ENCODE results near the gene PACS2.

The PACS2 gene

GRCh38 chr14:105335735-105336476 is 21.4 kb downstream of the PACS2 start:
- H3K4me3 ChIP-seq (ENCODE audit: low read length): no peak overlapping the region
- no peaks in the 10 kb centered on the region for H3K36me3 ChIP-seq (ENCODE audit: insufficient read depth, low read depth, low read length)
- peaks cover 5% of the 10 kb centered on the region; the same call in 1 of the 2 replicates for H3K4me1 ChIP-seq (ENCODE audit: insufficient read depth, low read length)
- no peaks in the 10 kb centered on the region for H3K9me3 ChIP-seq (ENCODE audit: insufficient read depth, low read depth, low read length)
- no peak overlapping the region for H3K9ac ChIP-seq (ENCODE audit: low read depth, low read length)
- H3K27me3 ChIP-seq (ENCODE audit: insufficient read depth, low read length): no peaks in the 10 kb centered on the region
- H3K27ac ChIP-seq (ENCODE audit: low read length): no peak overlapping the region

- Histone ChIP-seq H3K27ac (ENCODE audit: low read length) (no peak overlapping the region), H3K27me3 (ENCODE audit: insufficient read depth, low read length) (no peaks in the 10 kb centered on the region), H3K4me3 (ENCODE audit: low read length) (no peak overlapping the region), H3K9ac (ENCODE audit: low read depth, low read length) (no peak overlapping the region), H3K4me1 (ENCODE audit: insufficient read depth, low read length) (peaks cover 3% of the 10 kb centered on the region; the same call in 1 of the 2 replicates), H3K9me3 (ENCODE audit: insufficient read depth, low read depth, low read length) (no peaks in the 10 kb centered on the region), H3K36me3 (ENCODE audit: insufficient read depth, low read depth, low read length) (no peaks in the 10 kb centered on the region)
Observed at GRCh38 chr14:105336477-105337287, 22.1 kb downstream of the PACS2 start.

GRCh38 chr14:105337433-105337832 is 22.9 kb downstream of the PACS2 start:
- no peaks in the 10 kb centered on the region for H3K9me3 ChIP-seq (ENCODE audit: insufficient read depth, low read depth, low read length)
- H3K27ac ChIP-seq (ENCODE audit: low read length): no peak overlapping the region
- H3K4me1 ChIP-seq (ENCODE audit: insufficient read depth, low read length): no peaks in the 10 kb centered on the region
- H3K9ac ChIP-seq (ENCODE audit: low read depth, low read length): no peak overlapping the region
- no peaks in the 10 kb centered on the region for H3K27me3 ChIP-seq (ENCODE audit: insufficient read depth, low read length)
- no peak overlapping the region for H3K4me3 ChIP-seq (ENCODE audit: low read length)
- H3K36me3 ChIP-seq (ENCODE audit: insufficient read depth, low read depth, low read length): no peaks in the 10 kb centered on the region

- no peak overlapping the region for H3K27ac ChIP-seq (ENCODE audit: low read length)
Observed at GRCh38 chr14:105337966-105338741, 23.6 kb downstream of the PACS2 start.

GRCh38 chr14:105340821-105341733 is 26.5 kb downstream of the PACS2 start:
- no peaks in the 10 kb centered on the region for H3K9me3 ChIP-seq (ENCODE audit: insufficient read depth, low read depth, low read length)
- no peak overlapping the region for H3K9ac ChIP-seq (ENCODE audit: low read depth, low read length)
- no peaks in the 10 kb centered on the region for H3K36me3 ChIP-seq (ENCODE audit: insufficient read depth, low read depth, low read length)
- no peaks in the 10 kb centered on the region for H3K27me3 ChIP-seq (ENCODE audit: insufficient read depth, low read length)
- no peak overlapping the region for H3K4me3 ChIP-seq (ENCODE audit: low read length)
- H3K27ac ChIP-seq (ENCODE audit: low read length): no peak overlapping the region
- no peaks in the 10 kb centered on the region for H3K4me1 ChIP-seq (ENCODE audit: insufficient read depth, low read length)

More at GRCh38 chr14:105337966-105338741, 23.6 kb downstream of the PACS2 start:
- no peaks in the 10 kb centered on the region for H3K9me3 ChIP-seq (ENCODE audit: insufficient read depth, low read depth, low read length)
- H3K4me3 ChIP-seq (ENCODE audit: low read length): no peak overlapping the region
- H3K36me3 ChIP-seq (ENCODE audit: insufficient read depth, low read depth, low read length): no peaks in the 10 kb centered on the region
- no peak overlapping the region for H3K9ac ChIP-seq (ENCODE audit: low read depth, low read length)
- no peaks in the 10 kb centered on the region for H3K27me3 ChIP-seq (ENCODE audit: insufficient read depth, low read length)
- no peaks in the 10 kb centered on the region for H3K4me1 ChIP-seq (ENCODE audit: insufficient read depth, low read length)

GRCh38 chr14:105343194-105343593 is 28.6 kb downstream of the PACS2 start:
- H3K9ac ChIP-seq (ENCODE audit: low read depth, low read length): no peak overlapping the region
- no peaks in the 10 kb centered on the region for H3K27me3 ChIP-seq (ENCODE audit: insufficient read depth, low read length)
- no peak overlapping the region for H3K4me3 ChIP-seq (ENCODE audit: low read length)
- no peaks in the 10 kb centered on the region for H3K9me3 ChIP-seq (ENCODE audit: insufficient read depth, low read depth, low read length)
- no peaks in the 10 kb centered on the region for H3K36me3 ChIP-seq (ENCODE audit: insufficient read depth, low read depth, low read length)
- H3K4me1 ChIP-seq (ENCODE audit: insufficient read depth, low read length): no peaks in the 10 kb centered on the region
- no peak overlapping the region for H3K27ac ChIP-seq (ENCODE audit: low read length)

- H3K9ac ChIP-seq (ENCODE audit: low read depth, low read length): no peak overlapping the region
- H3K4me3 ChIP-seq (ENCODE audit: low read length): no peak overlapping the region
- no peak overlapping the region for H3K27ac ChIP-seq (ENCODE audit: low read length)
Observed at GRCh38 chr14:105346200-105346533, 31.6 kb downstream of the PACS2 start.

GRCh38 chr14:105346876-105347586 is 32.5 kb downstream of the PACS2 start:
- Histone ChIP-seq H3K36me3 (ENCODE audit: insufficient read depth, low read depth, low read length) (no peaks in the 10 kb centered on the region), H3K4me1 (ENCODE audit: insufficient read depth, low read length) (peaks cover 2% of the 10 kb centered on the region; the same call in 1 of the 2 replicates), H3K27ac (ENCODE audit: low read length) (no peak overlapping the region), H3K9me3 (ENCODE audit: insufficient read depth, low read depth, low read length) (no peaks in the 10 kb centered on the region), H3K27me3 (ENCODE audit: insufficient read depth, low read length) (no peaks in the 10 kb centered on the region), H3K9ac (ENCODE audit: low read depth, low read length) (no peak overlapping the region), H3K4me3 (ENCODE audit: low read length) (no peak overlapping the region)

More at GRCh38 chr14:105346200-105346533, 31.6 kb downstream of the PACS2 start:
- Histone ChIP-seq H3K4me1 (ENCODE audit: insufficient read depth, low read length) (no peaks in the 10 kb centered on the region), H3K36me3 (ENCODE audit: insufficient read depth, low read depth, low read length) (no peaks in the 10 kb centered on the region), H3K27me3 (ENCODE audit: insufficient read depth, low read length) (no peaks in the 10 kb centered on the region), H3K9me3 (ENCODE audit: insufficient read depth, low read depth, low read length) (no peaks in the 10 kb centered on the region)

GRCh38 chr14:105347587-105347968 is 33.0 kb downstream of the PACS2 start:
- H3K9me3 ChIP-seq (ENCODE audit: insufficient read depth, low read depth, low read length): no peaks in the 10 kb centered on the region
- H3K27ac ChIP-seq (ENCODE audit: low read length): no peak overlapping the region
- H3K27me3 ChIP-seq (ENCODE audit: insufficient read depth, low read length): no peaks in the 10 kb centered on the region
- H3K4me3 ChIP-seq (ENCODE audit: low read length): no peak overlapping the region
- H3K4me1 ChIP-seq (ENCODE audit: insufficient read depth, low read length): peaks cover 2% of the 10 kb centered on the region; the same call in 1 of the 2 replicates
- H3K9ac ChIP-seq (ENCODE audit: low read depth, low read length): no peak overlapping the region
- no peaks in the 10 kb centered on the region for H3K36me3 ChIP-seq (ENCODE audit: insufficient read depth, low read depth, low read length)

GRCh38 chr14:105348169-105348944 is 33.8 kb downstream of the PACS2 start:
- Histone ChIP-seq H3K4me1 (ENCODE audit: insufficient read depth, low read length) (peaks cover 2% of the 10 kb centered on the region; the same call in 1 of the 2 replicates), H3K36me3 (ENCODE audit: insufficient read depth, low read depth, low read length) (no peaks in the 10 kb centered on the region), H3K4me3 (ENCODE audit: low read length) (no peak overlapping the region), H3K27ac (ENCODE audit: low read length) (no peak overlapping the region), H3K27me3 (ENCODE audit: insufficient read depth, low read length) (no peaks in the 10 kb centered on the region), H3K9me3 (ENCODE audit: insufficient read depth, low read depth, low read length) (no peaks in the 10 kb centered on the region), H3K9ac (ENCODE audit: low read depth, low read length) (no peak overlapping the region)

Data from iPS-20b (cell line).